ENCODE results near the gene SLAIN1. TPM values are rescaled to one million over a fixed set of nuclear protein-coding genes. Genes with fewer than 3 reads are reported as not detected.

Gene SLAIN1
- total and polyA plus RNA-seq, 10 of the 15 experiments (the other 5 are each of a cell fraction or from before 2014, with no cell fraction given): 11.9 to 140 (median 56.9) TPM

- SMC1A ChIA-PET (ENCODE audit: uncharacterized antibody, unreplicated experiment): interaction anchor here (3.0 kb wide), 1 partner anchor 341 kb away, joined by 31 read pairs; no protein-coding TSS in a partner anchor
- no peaks in the 10 kb centered on the region for H4K20me1 ChIP-seq (ENCODE audit: control insufficient read depth, insufficient read depth)
- H3K4me3 ChIP-seq: no peak overlapping the region
- no peaks in the 10 kb centered on the region; the same call in 1 of the 2 replicates for H3K4me1 ChIP-seq (ENCODE audit: control insufficient read depth, insufficient read depth, low read length)
- CTCF ChIA-PET: interaction anchor here (0.6 to 8.9 kb wide), 6 partner anchors 31 to 346 kb away, joined by 3 to 109 read pairs (median 3); no protein-coding TSS in a partner anchor
- no peaks in the 10 kb centered on the region for H3K79me2 ChIP-seq (ENCODE audit: control insufficient read depth, insufficient read depth, low read length)
- POLR2A ChIA-PET: no interaction called here
- H3K27me3 ChIP-seq (replicated peaks in 1 of 2; ENCODE audit: control insufficient read depth in 2 of 2, insufficient read depth in 2 of 2, low read length in 1 of 2): no peaks in the 10 kb centered on the region
- intact Hi-C loops (cut with micrococcal nuclease; ENCODE audit: unreplicated experiment): loop anchor here (1.0 kb wide), 1 partner anchor 342 kb away; no protein-coding TSS in a partner anchor
- peak; percentile 29; the same call in 1 of the 2 replicates for TF ChIP-seq ZBTB40 (IDR thresholded peaks at IDR 0.05; ENCODE audit: borderline replicate concordance)
- TF ChIP-seq BCL3 (IDR thresholded peaks at IDR 0.05; ENCODE audit: borderline replicate concordance, insufficient read depth, low read depth, low read length, poor library complexity, severe bottlenecking): no peak
- TF ChIP-seq SMC3 (IDR thresholded peaks at IDR 0.05; ENCODE audit: borderline replicate concordance, low read length): peak; percentile 81
- TF ChIP-seq, protein P1, sequence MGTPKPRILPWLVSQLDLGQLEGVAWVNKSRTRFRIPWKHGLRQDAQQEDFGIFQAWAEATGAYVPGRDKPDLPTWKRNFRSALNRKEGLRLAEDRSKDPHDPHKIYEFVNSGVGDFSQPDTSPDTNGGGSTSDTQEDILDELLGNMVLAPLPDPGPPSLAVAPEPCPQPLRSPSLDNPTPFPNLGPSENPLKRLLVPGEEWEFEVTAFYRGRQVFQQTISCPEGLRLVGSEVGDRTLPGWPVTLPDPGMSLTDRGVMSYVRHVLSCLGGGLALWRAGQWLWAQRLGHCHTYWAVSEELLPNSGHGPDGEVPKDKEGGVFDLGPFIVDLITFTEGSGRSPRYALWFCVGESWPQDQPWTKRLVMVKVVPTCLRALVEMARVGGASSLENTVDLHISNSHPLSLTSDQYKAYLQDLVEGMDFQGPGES (IDR thresholded peaks at IDR 0.05): no peak
- peak; percentile 42 to 69 (median 44); a peak in 5 of 6 replicates for TF ChIP-seq CTCF (IDR thresholded peaks at IDR 0.05 in 2 of 3, conservative IDR thresholded peaks at IDR 0.05 in 1 of 3; ENCODE audit: control insufficient read depth in 2 of 3, extremely low read depth in 1 of 3, insufficient read depth in 1 of 3, low read depth in 3 of 3, low read length in 3 of 3)
- 0 out of 2 replicates have a peak, but pooled peaks have one; percentile 32 for TF ChIP-seq GABPA (IDR thresholded peaks at IDR 0.05; ENCODE audit: low read depth)
- TF ChIP-seq SPI1 (IDR thresholded peaks at IDR 0.05; ENCODE audit: borderline replicate concordance, insufficient read depth, low read depth, low read length): peak; percentile 81
- no peak for TF ChIP-seq ATF7 (IDR thresholded peaks at IDR 0.05; ENCODE audit: low read depth)
- TF ChIP-seq RAD21 (IDR thresholded peaks at IDR 0.05; ENCODE audit: insufficient read depth, low read depth, low read length): peak; percentile 85
- no peak for TF ChIP-seq BMI1 (IDR thresholded peaks at IDR 0.05; ENCODE audit: borderline replicate concordance)
- ATAC-seq (peak; percentile 82), DNase-seq (ENCODE audit: low read depth, low spot score) (peak; percentile 24), FAIRE-seq (peak; percentile 82)
- no peak overlapping the region for H3K27ac ChIP-seq (ENCODE audit: control insufficient read depth, insufficient read depth)
- no peaks in the 10 kb centered on the region for H3K36me3 ChIP-seq (ENCODE audit: control insufficient read depth in 2 of 2, insufficient read depth in 2 of 2, low read length in 1 of 2)
- in situ Hi-C loops (cut with MboI): loop anchor here (5.0 kb wide), 1 partner anchor 343 kb away; no protein-coding TSS in a partner anchor
- no TSS peak for BruUV-seq (replicated peaks)
- WGBS (ENCODE audit: insufficient coverage, insufficient replicate concordance, low lambda C conversion rate, missing lambda C conversion rate): 17% methylated on average over 3 of the region's 3 CpGs
- no peak overlapping the region for H3K9ac ChIP-seq (ENCODE audit: control insufficient read depth, insufficient read depth, low read length)
- no peak overlapping the region for H3K4me2 ChIP-seq (ENCODE audit: control insufficient read depth, insufficient read depth)
- peak overlapping the region; percentile 37 for H2AFZ ChIP-seq (ENCODE audit: control insufficient read depth, low read depth, low read length)
- no peaks in the 10 kb centered on the region for H3K9me3 ChIP-seq (replicated peaks; ENCODE audit: control insufficient read depth, insufficient read depth, low read length)
- RAD21 ChIA-PET (ENCODE audit: unreplicated experiment): interaction anchor here (0.6 to 4.0 kb wide), 3 partner anchors 31 to 343 kb away, joined by 3 to 26 read pairs (median 4); no protein-coding TSS in a partner anchor
These were observed 82.2 kb downstream of the SLAIN1 start for GRCh38 chr13:77779552-77780272.

Data from GM12878 (cell line).